ENCODE results near the gene FADS6. TPM values are rescaled to one million over a fixed set of nuclear protein-coding genes. Genes with fewer than 3 reads are reported as not detected.

FADS6 gene
- total and polyA plus RNA-seq, 2 of the 13 experiments (the other 11 are each of a cell fraction or from before 2014, with no cell fraction given), result 0.11 TPM

GRCh38 chr17:74872313-74873036, 21.0 kb downstream of the FADS6 start, which contains the start of gene FDXR (continued):
- TF ChIP-seq ZC3H4 (CRISPR knock-in tag; IDR thresholded peaks at IDR 0.05; ENCODE audit: borderline replicate concordance) (no peak; the same call in none of the 2 replicates), PHF5A (CRISPR knock-in tag; IDR thresholded peaks at IDR 0.05; ENCODE audit: low read depth, unreplicated experiment) (no peak), ZNF367 (CRISPR knock-in tag; IDR thresholded peaks at IDR 0.05; ENCODE audit: borderline replicate concordance) (0 out of 2 replicates have a peak, but pooled peaks have one; percentile 50), GTF2F1 (IDR thresholded peaks at IDR 0.05; ENCODE audit: low read length) (0 out of 2 replicates have a peak, but pooled peaks have one; percentile 54), ZNF629 (CRISPR knock-in tag; conservative IDR thresholded peaks at IDR 0.05) (peak; percentile 31; the same call in 1 of the 2 replicates), NCOR1 (IDR thresholded peaks at IDR 0.05; ENCODE audit: borderline replicate concordance, low read length) (no peak), ZNF12 (CRISPR knock-in tag; IDR thresholded peaks at IDR 0.05) (peak; percentile 67; the same call in 1 of the 2 replicates), NR0B2 (CRISPR knock-in tag; IDR thresholded peaks at IDR 0.05) (peak; percentile 87), MNT (IDR thresholded peaks at IDR 0.05) (no peak), ZNF20 (CRISPR knock-in tag; IDR thresholded peaks at IDR 0.05) (no peak), SATB2 (CRISPR knock-in tag; IDR thresholded peaks at IDR 0.05) (peak; percentile 75; the same call in 1 of the 2 replicates), ZNF570 (CRISPR knock-in tag; IDR thresholded peaks at IDR 0.05; ENCODE audit: borderline replicate concordance) (no peak), ZMAT5 (CRISPR knock-in tag; IDR thresholded peaks at IDR 0.05; ENCODE audit: borderline replicate concordance, low read depth) (no peak)
- TF ChIP-seq, protein P1, sequence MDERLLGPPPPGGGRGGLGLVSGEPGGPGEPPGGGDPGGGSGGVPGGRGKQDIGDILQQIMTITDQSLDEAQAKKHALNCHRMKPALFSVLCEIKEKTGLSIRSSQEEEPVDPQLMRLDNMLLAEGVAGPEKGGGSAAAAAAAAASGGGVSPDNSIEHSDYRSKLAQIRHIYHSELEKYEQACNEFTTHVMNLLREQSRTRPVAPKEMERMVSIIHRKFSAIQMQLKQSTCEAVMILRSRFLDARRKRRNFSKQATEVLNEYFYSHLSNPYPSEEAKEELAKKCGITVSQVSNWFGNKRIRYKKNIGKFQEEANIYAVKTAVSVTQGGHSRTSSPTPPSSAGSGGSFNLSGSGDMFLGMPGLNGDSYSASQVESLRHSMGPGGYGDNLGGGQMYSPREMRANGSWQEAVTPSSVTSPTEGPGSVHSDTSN (CRISPR knock-in tag; IDR thresholded peaks at IDR 0.05), result no peak
- TF ChIP-seq, protein P2, sequence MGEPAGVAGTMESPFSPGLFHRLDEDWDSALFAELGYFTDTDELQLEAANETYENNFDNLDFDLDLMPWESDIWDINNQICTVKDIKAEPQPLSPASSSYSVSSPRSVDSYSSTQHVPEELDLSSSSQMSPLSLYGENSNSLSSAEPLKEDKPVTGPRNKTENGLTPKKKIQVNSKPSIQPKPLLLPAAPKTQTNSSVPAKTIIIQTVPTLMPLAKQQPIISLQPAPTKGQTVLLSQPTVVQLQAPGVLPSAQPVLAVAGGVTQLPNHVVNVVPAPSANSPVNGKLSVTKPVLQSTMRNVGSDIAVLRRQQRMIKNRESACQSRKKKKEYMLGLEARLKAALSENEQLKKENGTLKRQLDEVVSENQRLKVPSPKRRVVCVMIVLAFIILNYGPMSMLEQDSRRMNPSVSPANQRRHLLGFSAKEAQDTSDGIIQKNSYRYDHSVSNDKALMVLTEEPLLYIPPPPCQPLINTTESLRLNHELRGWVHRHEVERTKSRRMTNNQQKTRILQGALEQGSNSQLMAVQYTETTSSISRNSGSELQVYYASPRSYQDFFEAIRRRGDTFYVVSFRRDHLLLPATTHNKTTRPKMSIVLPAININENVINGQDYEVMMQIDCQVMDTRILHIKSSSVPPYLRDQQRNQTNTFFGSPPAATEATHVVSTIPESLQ (CRISPR knock-in tag; conservative IDR thresholded peaks at IDR 0.05), result peak; percentile 96; the same call in 1 of the 2 replicates
- TF ChIP-seq, protein P3, sequence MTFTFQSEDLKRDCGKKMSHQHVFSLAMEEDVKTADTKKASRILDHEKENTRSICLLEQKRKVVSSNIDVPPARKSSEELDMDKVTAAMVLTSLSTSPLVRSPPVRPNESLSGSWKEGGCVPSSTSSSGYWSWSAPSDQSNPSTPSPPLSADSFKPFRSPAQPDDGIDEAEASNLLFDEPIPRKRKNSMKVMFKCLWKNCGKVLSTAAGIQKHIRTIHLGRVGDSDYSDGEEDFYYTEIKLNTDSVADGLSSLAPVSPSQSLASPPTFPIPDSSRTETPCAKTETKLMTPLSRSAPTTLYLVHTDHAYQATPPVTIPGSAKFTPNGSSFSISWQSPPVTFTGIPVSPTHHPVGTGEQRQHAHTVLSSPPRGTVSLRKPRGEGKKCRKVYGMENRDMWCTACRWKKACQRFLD (CRISPR knock-in tag; IDR thresholded peaks at IDR 0.05; ENCODE audit: borderline replicate concordance), result peak; percentile 38; the same call in 1 of the 2 replicates
- TF ChIP-seq, protein P4, sequence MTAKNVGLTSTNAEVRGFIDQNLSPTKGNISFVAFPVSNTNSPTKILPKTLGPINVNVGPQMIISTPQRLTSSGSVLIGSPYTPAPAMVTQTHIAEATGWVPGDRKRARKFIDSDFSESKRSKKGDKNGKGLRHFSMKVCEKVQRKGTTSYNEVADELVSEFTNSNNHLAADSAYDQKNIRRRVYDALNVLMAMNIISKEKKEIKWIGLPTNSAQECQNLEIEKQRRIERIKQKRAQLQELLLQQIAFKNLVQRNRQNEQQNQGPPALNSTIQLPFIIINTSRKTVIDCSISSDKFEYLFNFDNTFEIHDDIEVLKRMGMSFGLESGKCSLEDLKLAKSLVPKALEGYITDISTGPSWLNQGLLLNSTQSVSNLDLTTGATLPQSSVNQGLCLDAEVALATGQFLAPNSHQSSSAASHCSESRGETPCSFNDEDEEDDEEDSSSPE (CRISPR knock-in tag; IDR thresholded peaks at IDR 0.05), result no peak
- TF ChIP-seq, protein P5, sequence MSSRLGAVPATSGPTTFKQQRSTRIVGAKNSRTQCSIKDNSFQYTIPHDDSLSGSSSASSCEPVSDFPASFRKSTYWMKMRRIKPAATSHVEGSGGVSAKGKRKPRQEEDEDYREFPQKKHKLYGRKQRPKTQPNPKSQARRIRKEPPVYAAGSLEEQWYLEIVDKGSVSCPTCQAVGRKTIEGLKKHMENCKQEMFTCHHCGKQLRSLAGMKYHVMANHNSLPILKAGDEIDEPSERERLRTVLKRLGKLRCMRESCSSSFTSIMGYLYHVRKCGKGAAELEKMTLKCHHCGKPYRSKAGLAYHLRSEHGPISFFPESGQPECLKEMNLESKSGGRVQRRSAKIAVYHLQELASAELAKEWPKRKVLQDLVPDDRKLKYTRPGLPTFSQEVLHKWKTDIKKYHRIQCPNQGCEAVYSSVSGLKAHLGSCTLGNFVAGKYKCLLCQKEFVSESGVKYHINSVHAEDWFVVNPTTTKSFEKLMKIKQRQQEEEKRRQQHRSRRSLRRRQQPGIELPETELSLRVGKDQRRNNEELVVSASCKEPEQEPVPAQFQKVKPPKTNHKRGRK (CRISPR knock-in tag; IDR thresholded peaks at IDR 0.05), result no peak
